ENCODE measurements around the gene NOS1AP.
"Not testable (repeated sequence)": the region's sequence is repeated elsewhere in the genome, so short reads cannot be mapped to it uniquely, and the experiment has no call there.

The NOS1AP gene

GRCh38 chr1:162351874-162352273, 282.4 kb downstream of the NOS1AP start:
- DNase-seq = not testable (repeated sequence)

DNA sequence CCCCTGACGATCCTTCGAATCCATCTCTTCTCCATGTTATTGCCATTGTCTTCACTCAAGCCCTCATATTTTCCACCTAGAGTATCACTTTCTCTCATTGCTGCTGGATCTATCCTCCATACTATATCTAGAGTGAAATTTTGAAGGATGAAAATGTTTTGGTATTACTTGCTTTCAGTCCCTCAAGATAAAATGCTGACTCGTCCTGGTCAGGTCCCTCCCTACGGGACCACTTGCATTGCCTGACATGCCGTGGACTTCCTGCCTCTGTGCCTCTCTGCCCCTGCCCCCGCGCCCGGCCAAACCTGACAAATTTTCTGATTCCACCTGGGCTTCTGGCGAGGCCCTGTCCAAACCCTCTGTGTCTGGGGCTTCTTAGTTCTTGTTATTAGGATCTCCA, 283.6 kb downstream of the NOS1AP start:
- no peak for DNase-seq

DNA sequence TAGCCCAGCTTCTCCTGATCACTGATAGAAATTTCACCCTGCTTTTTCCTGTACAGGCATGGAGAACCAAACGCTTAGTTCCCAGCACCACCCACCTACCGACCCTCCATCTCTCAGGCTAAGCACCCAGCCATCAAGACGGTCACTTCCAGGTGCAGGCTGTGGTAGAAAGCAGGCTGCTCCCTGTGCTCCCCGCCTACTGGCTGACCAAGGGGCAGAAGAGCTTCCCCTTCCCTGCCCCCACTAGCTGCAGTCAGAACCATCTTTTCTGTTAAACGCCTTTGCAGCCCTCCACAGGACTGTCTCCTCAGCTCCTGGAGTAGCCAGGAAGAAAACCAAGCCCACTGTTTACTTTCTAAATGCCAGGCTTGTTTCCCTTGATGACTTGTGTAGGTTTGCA, 284.2 kb downstream of the NOS1AP start:
- no peak for DNase-seq

DNA sequence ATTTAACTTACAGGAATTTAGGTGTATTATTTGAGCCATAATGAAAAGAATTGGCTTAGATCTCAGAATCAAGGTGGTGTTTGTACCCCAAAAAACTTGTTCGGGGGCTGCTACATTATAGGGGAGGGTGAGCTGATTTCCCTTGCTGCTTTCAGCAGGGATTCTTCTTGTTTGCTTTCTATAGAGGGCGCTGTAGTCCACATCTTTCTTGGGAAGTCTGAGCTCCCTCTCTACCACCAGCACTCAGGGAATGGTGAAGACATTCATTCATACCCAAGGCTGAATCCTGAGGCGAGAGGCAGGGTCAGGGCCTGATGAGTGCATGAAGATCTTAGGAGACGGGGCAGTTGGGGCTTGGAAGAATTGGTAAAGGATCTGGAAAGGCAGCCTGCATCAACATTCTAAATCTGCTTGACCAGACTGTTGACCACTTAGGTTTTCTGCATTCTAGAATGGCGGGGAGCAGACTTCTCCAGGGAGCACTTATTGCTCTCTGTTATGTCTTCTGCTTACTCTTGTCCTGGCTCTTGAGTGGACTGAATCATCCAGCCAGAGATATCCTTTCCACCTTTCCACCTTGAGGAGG, 288.3 kb downstream of the NOS1AP start:
- DNase-seq = peak; percentile 8

GRCh38 chr1:162358928-162359327, 289.4 kb downstream of the NOS1AP start:
- DNase-seq = no peak

- no peak for DNase-seq
Observed at GRCh38 chr1:162359523-162360236, 290.2 kb downstream of the NOS1AP start.

DNA sequence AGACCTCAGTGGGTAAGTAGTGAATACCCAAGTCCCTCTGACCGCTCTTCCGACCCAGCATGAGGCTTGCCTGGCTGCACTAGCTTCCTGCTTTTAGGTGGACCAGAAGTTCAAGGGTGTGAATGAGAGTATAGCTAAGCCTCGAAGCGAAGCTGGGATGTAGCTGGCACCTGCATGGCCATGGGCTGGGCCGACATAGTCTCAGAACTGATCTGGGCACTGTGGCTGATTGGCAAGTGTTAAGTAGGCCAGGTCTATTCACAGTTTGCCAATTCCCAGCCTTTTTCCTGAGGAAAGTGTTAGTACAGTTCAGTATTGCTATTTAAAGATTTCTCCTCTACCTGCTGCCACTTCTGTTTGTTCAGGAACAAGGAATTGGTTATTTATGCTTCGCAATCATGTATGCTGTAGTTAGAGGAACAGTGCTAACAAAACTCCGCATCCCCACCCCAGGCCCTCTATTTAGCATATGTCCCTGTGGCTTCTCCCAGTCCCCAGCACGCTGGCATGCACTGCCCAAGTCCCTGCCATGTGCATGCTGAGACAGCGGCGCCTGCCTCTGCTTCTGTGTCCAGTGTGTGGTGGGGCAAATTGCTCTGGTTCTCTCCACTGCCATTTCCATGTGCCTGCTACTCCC, 290.9 kb downstream of the NOS1AP start:
- no peak for DNase-seq

- no peak for DNase-seq
Observed at GRCh38 chr1:162360874-162361260, 291.4 kb downstream of the NOS1AP start.

DNA sequence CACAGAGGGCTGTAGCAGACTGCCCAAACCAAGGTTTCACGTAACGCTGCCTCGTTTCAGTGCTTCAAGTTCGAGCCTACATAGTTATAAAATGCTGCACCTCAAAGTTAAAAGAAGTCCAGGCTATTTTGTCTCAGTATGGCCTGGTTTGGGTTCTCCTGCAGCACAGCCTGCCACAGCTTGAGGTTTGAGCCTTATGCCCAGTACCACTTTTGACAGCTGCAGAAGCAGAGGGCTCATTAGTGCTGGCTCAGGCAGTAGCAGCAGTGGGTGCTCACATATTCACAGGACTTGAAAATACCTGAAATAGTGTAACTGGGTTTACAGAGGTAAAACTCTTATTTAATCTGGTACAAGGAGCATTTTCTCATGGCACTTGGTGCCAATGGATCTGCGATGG, 291.9 kb downstream of the NOS1AP start:
- no peak for DNase-seq

DNA sequence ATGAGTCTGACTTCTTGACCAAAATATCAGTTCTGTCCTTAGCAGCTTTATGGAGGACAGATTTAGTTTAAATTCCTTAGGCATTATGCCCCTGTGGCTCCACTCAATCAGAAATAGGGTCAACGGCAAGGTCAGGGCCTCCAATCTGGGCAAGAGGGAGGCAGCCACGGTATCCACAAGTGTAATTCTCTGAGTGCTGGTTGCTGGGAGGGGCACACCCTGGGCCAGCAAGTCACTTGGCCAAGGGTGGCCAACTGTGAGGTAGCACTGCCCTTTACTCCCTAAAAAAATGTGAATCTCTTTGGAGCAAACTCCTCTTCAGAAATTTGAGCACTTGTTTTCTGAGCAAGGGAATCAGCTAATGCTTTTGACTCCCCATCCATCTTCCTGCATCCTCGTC, 294.3 kb downstream of the NOS1AP start:
- no peak for DNase-seq

DNA sequence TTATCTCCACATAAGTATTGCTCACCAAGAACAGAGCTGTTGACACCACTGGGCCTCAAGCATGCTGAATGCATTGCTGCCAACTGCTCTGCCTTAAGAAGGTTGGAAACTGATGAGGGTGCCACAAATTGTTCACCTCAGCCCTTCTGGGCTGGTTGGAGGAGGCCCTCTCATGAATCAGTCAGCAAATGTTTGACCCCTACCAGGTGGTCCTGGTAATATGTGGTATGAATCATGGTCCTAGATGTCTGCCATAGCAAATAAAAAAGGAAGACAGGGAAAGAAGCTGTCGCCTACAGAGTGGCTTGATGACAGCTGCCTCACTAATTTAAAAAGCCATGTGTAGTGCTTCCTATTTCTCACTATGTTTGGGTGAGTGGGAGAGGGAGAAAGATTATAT, 295.0 kb downstream of the NOS1AP start:
- no peak for DNase-seq

DNA sequence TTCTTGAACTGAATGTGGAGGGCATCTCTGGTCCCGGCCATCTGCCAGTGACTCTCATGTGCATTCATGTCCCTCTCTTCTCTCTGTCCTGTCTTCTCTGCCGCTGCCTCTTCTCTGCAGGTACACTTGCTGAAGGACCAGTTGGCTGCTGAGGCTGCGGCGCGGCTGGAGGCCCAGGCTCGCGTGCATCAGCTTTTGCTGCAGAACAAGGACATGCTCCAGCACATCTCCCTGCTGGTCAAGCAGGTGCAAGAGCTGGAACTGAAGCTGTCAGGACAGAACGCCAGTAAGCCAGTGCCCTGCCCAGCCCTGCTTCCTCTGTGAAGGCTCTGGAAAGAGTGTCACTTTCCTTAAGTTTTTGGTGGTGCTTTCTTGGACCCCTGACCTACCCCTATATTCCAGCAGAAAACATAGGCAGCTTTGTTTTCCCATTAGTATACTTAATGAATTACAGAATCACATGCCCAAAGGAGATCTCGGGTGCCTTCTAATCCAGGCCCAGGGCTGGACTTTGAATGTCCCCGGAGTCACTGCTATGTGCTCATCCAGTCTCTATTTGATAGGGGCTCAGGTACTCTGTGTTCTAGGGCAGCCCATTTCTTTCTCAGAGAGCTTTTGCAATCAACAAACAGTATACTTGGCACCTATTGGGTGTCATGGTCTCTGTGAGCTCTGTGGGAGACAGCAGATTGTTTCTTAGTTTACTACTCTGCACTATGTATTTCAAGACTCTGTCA, 296.0 kb downstream of the NOS1AP start:
- no peak for DNase-seq

DNA sequence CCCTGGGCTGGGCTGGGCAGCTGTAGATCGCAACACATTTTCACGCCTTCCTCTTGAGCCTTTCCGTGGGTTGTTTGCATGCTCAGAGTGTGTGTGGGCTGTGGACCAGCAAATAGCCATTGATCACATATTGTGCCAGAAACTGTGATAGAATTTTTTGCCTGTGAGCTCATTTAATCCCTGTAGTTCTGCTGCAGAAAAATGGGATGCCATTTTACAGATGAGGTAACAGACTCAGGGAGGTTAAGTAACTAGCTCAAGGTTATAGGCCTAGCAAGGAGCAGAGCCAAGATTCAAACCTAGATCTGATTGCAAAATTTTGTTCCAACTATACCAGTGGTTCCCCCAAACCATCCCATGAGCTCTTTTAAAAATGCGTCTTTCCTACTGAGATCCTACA, 296.7 kb downstream of the NOS1AP start:
- DNase-seq = no peak

GRCh38 chr1:162366671-162367070, 297.2 kb downstream of the NOS1AP start:
- no peak for DNase-seq

- DNase-seq = no peak
Observed at GRCh38 chr1:162367073-162367472, 297.6 kb downstream of the NOS1AP start.

DNA sequence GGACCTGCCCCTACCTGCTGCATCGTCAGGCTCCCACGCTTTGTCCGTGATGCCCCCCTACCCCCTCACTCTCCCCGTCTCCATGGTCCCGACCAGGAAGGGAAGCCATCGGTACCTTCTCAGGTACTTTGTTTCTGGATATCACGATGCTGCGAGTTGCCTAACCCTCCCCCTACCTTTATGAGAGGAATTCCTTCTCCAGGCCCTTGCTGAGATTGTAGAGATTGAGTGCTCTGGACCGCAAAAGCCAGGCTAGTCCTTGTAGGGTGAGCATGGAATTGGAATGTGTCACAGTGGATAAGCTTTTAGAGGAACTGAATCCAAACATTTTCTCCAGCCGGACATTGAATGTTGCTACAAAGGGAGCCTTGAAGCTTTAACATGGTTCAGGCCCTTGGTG, 298.3 kb downstream of the NOS1AP start:
- DNase-seq = no peak

DNA sequence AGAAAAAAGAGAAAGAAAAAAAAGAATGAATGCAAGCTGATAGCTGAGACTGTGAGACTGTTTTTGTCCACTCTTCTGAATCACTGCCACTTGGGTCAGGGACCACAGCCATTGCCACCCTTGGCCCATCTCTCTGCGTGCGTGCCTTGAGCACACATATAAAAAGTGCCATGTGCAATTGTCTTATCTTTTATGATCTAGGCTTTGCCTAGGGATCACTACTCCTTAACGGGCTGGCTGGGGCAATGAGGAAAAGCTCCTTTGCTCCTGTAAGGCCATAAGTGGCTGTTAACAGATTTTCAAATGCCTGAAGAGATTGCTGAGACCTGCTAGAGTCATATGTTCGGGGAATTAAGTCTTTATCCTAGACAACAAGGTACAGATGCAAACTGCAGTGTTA, 299.0 kb downstream of the NOS1AP start:
- DNase-seq = no peak

DNA sequence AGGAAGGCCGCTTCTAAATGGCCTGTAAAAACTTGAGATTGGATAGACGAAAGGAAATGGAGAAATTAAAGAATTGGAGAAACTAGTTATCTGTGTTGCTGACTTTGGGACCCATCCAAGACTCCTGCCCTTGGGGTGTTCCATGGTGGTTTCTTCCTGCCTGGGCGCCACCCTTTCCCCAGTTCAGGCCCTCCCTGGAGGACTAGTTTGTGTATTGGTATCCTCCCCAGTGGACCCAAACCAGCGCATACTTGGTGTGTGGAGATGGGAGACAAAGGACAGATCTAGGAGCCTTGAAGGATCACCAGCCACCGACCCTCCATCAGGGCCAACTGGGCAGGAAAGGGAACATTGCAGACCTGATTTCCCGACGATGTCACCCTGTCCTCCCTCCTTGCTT, 300.1 kb downstream of the NOS1AP start:
- DNase-seq = no peak

GRCh38 chr1:162370161-162370560, 300.7 kb downstream of the NOS1AP start:
- DNase-seq = no peak

GRCh38 chr1:162370721-162371120, 301.2 kb downstream of the NOS1AP start:
- no peak for DNase-seq

- DNase-seq = no peak
Observed at GRCh38 chr1:162371611-162372010, 302.1 kb downstream of the NOS1AP start.

- DNase-seq = no peak
Observed at GRCh38 chr1:162372159-162373071, 302.9 kb downstream of the NOS1AP start.

- no peak for DNase-seq
Observed at GRCh38 chr1:162373072-162373427, 303.6 kb downstream of the NOS1AP start.
